ENCODE data around the gene MAGI2.

DNA sequence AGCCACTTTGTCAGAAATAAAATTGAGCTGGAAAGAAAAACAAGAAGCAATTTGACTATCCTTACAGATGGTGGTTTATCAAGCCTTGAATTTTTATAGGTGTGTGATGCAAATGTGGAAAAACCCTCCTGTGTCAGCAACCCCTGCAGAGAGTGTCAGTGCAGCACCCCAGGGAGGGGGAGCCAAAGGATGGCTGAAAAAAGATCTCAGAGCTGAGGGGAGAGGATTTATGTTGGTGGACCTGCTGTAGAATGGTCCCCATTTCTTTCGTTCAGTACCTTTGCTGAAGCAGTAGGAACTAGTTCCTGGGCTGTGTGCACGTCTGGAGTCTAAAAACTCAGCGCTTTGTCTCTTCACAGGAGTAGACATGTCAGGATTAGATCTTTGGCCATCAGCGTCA, 1415.9 kb downstream of the MAGI2 start:
- TF ChIP-seq CTCF (IDR thresholded peaks at IDR 0.05 in 4 of 5, conservative IDR thresholded peaks at IDR 0.05 in 1 of 5): no peak
- no peak for TF ChIP-seq POLR2A (IDR thresholded peaks at IDR 0.05)
